HG03108 (cell line): ENCODE results near the gene HSPB6.

Source experiments
- ATAC-seq: cut with Tn5 transposase; IDR thresholded peaks from one replicate; pipeline ENCODE4 v1.9.1; 2021; ENCODE audit warnings: moderate library complexity; ENCODE audit not compliant: unreplicated experiment

Gene HSPB6

GRCh38 chr19:35767288-35768081 is 10.7 kb upstream of the HSPB6 start:
- no peak for ATAC-seq

GRCh38 chr19:35766571-35767104 is 9.8 kb upstream of the HSPB6 start:
- no peak for ATAC-seq

GRCh38 chr19:35764432-35765315 is 7.8 kb upstream of the HSPB6 start:
- ATAC-seq: no peak

GRCh38 chr19:35760711-35761349 is 4.0 kb upstream of the HSPB6 start:
- ATAC-seq: no peak

- ATAC-seq: no peak
Observed at GRCh38 chr19:35759697-35760096, 2.9 kb upstream of the HSPB6 start.

GRCh38 chr19:35757749-35758608 is 1.1 kb upstream of the HSPB6 start, which contains the start of gene PROSER3:
Gene PROSER3, plus strand, starts transcription at chr19:35758176. Its CDS starts 40 bp downstream, at chr19:35758216.
- ATAC-seq: peak; percentile 91

- ATAC-seq: peak; percentile 7
Observed at GRCh38 chr19:35757231-35757748, 461 bp upstream of the HSPB6 start.

- ATAC-seq: no peak
Observed at GRCh38 chr19:35755550-35756376, 1.1 kb downstream of the HSPB6 start.

- no peak for ATAC-seq
Observed at GRCh38 chr19:35755131-35755549, 1.7 kb downstream of the HSPB6 start.

- no peak for ATAC-seq
Observed at GRCh38 chr19:35754370-35755130, 2.3 kb downstream of the HSPB6 start.

GRCh38 chr19:35753634-35754369 is 3.0 kb downstream of the HSPB6 start:
- no peak for ATAC-seq

GRCh38 chr19:35752746-35753350 is 4.0 kb downstream of the HSPB6 start:
- ATAC-seq: no peak

- ATAC-seq: no peak
Observed at GRCh38 chr19:35751839-35752745, 4.7 kb downstream of the HSPB6 start.

GRCh38 chr19:35750167-35750566 is 6.7 kb downstream of the HSPB6 start:
- ATAC-seq: no peak

- ATAC-seq: peak; percentile 74
Observed at GRCh38 chr19:35748106-35749020, 8.5 kb downstream of the HSPB6 start, which contains the start of gene LIN37. Gene LIN37, plus strand, starts transcription at chr19:35748576. Its CDS starts 149 bp downstream, at chr19:35748725.
